CD4-positive, alpha-beta T cell (primary cell): ENCODE measurements around the gene STAB1. TPM values are rescaled to one million over a fixed set of nuclear protein-coding genes. Genes with fewer than 3 reads are reported as not detected.

Source experiments
- ATAC-seq: fragments of 200-7000 bp; cut with Tn5 transposase; one replicate; pipeline ENCODE4 v1.10.0; 2022; ENCODE audit warnings: mild to moderate bottlenecking; ENCODE audit not compliant: poor library complexity
- CTCF ChIA-PET: fragments of 350-600 bp; sonication (Branson Sonifier 250); formaldehyde crosslinking; loops from one replicate; lab custom pipeline; 2021; ENCODE audit warnings: antibody characterized with exemption, inconsistent platforms; lab: Charles Lee
- POLR2A ChIA-PET: fragments of 350-600 bp; sonication (Branson Sonifier 250); formaldehyde crosslinking; loops from one replicate; lab custom pipeline; 2021; ENCODE audit warnings: antibody characterized with exemption, inconsistent platforms; lab: Charles Lee
- DNase-seq, 14 experiments: peaks; one replicate each; pipeline ENCODE4 v3.0.0-alpha.2; 2013 to 2020; ENCODE audit warnings: mixed read lengths in 2 of 14
- H3K27ac ChIP-seq, 2 donors: one replicate each; pipeline versions ENCODE4 v1.5.1 to v1.7.0; 2013; ENCODE audit warnings: low read length in 2 of 2, low read depth in 1 of 2, mild to moderate bottlenecking in 1 of 2
- H3K27me3 ChIP-seq, 2 experiments: 1 replicate in 1 of 2; 2 replicates in 1 of 2; pipeline versions ENCODE4 v1.6.1 to v1.7.0; 2013; ENCODE audit warnings: low read length in 2 of 2, control low read depth in 1 of 2, mild to moderate bottlenecking in 1 of 2, moderate library complexity in 1 of 2; ENCODE audit not compliant: insufficient read depth in 2 of 2, control insufficient read depth in 1 of 2
- H3K36me3 ChIP-seq: one replicate; pipeline ENCODE4 v1.6.1; 2013; ENCODE audit warnings: low read length, control low read depth; ENCODE audit not compliant: insufficient read depth
- H3K4me1 ChIP-seq: one replicate; pipeline ENCODE4 v1.6.1; 2013; ENCODE audit warnings: low read length, control low read depth; ENCODE audit not compliant: insufficient read depth
- H3K4me3 ChIP-seq: one replicate; pipeline ENCODE4 v1.5.1; 2013; ENCODE audit warnings: mild to moderate bottlenecking, low read length, moderate library complexity
- H3K9me3 ChIP-seq, 2 experiments: 1 replicate in 1 of 2; 2 replicates in 1 of 2; pipeline versions ENCODE4 v1.6.1 to v1.7.0; 2013; ENCODE audit warnings: low read length in 2 of 2, mild to moderate bottlenecking in 2 of 2, control low read depth in 1 of 2, moderate library complexity in 1 of 2; ENCODE audit not compliant: control insufficient read depth in 1 of 2, insufficient read depth in 1 of 2
- H3K27ac Mint-ChIP-seq: one replicate; pipeline ENCODE4 v1.8.0; 2020; ENCODE audit warnings: mixed read lengths
- H3K27me3 Mint-ChIP-seq: one replicate; pipeline ENCODE4 v1.8.0; 2021; ENCODE audit warnings: mixed read lengths
- H3K36me3 Mint-ChIP-seq: one replicate; pipeline ENCODE4 v1.8.0; 2021; ENCODE audit warnings: low read depth, mixed read lengths
- H3K4me1 Mint-ChIP-seq: one replicate; pipeline ENCODE4 v1.8.0; 2021; ENCODE audit warnings: low read depth, mixed read lengths
- H3K4me3 Mint-ChIP-seq: one replicate; pipeline ENCODE4 v1.8.0; 2020; ENCODE audit warnings: mild to moderate bottlenecking, mixed read lengths
- H3K9me3 Mint-ChIP-seq: one replicate; pipeline ENCODE4 v1.8.0; 2020; ENCODE audit warnings: mixed read lengths
- intact Hi-C, 2 experiments: fragments of 100-400 bp; cut with DNase I in 1 of 2; cut with micrococcal nuclease in 1 of 2; formaldehyde crosslinking; loops; one replicate each; pipeline versions ENCODE4 v1.15.1 to v1.9.0; 2023 to 2025; cut with DNase I, micrococcal nuclease
- total RNA-seq, 174 experiments: library from RNA in 2 of 174; stranded (reverse) in 2 of 174; gene quantifications; one replicate each; pipeline ENCODE4 v1.2.3 and lab custom pipeline; 2021 to 2026
- TF ChIP-seq, protein P1 (sequence below): fragments of 200-600 bp; IDR thresholded peaks from one replicate; pipeline ENCODE4 v1.8.0; 2022; ENCODE audit warnings: antibody characterized with exemption, mild to moderate bottlenecking

STAB1 gene
- total RNA-seq, 2 experiments from 2014 or later: 1.5 to 2.5 TPM

GRCh38 chr3:52522651-52523251 is 27.6 kb downstream of the STAB1 start:
- no peak overlapping the region for H3K4me3 Mint-ChIP-seq
- TF ChIP-seq, protein P1, sequence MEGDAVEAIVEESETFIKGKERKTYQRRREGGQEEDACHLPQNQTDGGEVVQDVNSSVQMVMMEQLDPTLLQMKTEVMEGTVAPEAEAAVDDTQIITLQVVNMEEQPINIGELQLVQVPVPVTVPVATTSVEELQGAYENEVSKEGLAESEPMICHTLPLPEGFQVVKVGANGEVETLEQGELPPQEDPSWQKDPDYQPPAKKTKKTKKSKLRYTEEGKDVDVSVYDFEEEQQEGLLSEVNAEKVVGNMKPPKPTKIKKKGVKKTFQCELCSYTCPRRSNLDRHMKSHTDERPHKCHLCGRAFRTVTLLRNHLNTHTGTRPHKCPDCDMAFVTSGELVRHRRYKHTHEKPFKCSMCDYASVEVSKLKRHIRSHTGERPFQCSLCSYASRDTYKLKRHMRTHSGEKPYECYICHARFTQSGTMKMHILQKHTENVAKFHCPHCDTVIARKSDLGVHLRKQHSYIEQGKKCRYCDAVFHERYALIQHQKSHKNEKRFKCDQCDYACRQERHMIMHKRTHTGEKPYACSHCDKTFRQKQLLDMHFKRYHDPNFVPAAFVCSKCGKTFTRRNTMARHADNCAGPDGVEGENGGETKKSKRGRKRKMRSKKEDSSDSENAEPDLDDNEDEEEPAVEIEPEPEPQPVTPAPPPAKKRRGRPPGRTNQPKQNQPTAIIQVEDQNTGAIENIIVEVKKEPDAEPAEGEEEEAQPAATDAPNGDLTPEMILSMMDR: no peak

DNA sequence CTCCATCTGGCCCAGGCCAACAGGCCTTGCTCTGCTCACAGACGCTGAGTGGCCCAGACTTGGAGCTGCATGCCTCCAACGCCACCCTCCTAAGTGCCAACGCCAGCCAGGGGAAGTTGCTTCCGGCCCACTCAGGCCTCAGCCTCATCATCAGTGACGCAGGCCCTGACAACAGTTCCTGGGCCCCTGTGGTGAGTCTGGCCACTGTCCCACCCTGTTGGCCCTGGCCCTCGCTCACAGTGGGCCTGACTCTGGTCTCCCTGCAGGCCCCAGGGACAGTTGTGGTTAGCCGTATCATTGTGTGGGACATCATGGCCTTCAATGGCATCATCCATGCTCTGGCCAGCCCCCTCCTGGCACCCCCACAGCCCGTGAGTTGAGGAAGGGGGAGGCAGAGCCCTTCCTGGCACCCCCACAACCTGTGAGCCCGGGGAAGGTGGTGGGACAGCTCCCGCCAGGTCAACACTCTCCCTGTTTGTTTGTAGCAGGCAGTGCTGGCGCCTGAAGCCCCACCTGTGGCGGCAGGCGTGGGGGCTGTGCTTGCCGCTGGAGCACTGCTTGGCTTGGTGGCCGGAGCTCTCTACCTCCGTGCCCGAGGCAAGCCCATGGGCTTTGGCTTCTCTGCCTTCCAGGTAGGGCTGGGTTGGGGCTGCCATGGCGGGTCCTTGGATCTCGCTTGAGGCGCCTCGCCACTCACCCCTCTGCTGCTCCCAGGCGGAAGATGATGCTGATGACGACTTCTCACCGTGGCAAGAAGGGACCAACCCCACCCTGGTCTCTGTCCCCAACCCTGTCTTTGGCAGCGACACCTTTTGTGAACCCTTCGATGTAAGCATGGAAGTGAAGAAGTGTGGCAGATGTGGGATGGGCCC is 28.5 kb downstream of the STAB1 start:
- no peaks in the 10 kb centered on the region for H3K36me3 ChIP-seq
- Mint-ChIP-seq H3K27me3 (no peaks in the 10 kb centered on the region), H3K4me1 (no peaks in the 10 kb centered on the region), H3K9me3 (no peaks in the 10 kb centered on the region), H3K4me3 (no peak overlapping the region), H3K36me3 (no peaks in the 10 kb centered on the region), H3K27ac (no peak overlapping the region)
- CTCF ChIA-PET: no interaction called here
- H3K9me3 ChIP-seq: no peaks in the 10 kb centered on the region
- no peaks in the 10 kb centered on the region for H3K27me3 ChIP-seq
- H3K4me3 ChIP-seq: no peak overlapping the region
- DNase-seq (peak in 1 of 14 experiments; percentile 4), ATAC-seq (no peak)
- POLR2A ChIA-PET: no interaction called here
- intact Hi-C loops: no loop called here
- H3K4me1 ChIP-seq: no peaks in the 10 kb centered on the region
- TF ChIP-seq, protein P1: no peak
- H3K27ac ChIP-seq: no peak overlapping the region

More at GRCh38 chr3:52522651-52523251, 27.6 kb downstream of the STAB1 start:
- Histone ChIP-seq H3K27me3 (no peaks in the 10 kb centered on the region), H3K36me3 (no peaks in the 10 kb centered on the region), H3K4me1 (no peaks in the 10 kb centered on the region), H3K4me3 (no peak overlapping the region), H3K9me3 (no peaks in the 10 kb centered on the region), H3K27ac (no peak overlapping the region)
- ATAC-seq: no peak
- H3K4me1 Mint-ChIP-seq: no peaks in the 10 kb centered on the region
- no peak overlapping the region for H3K27ac Mint-ChIP-seq
- POLR2A ChIA-PET: no interaction called here
- intact Hi-C loops: no loop called here
- H3K9me3 Mint-ChIP-seq: no peaks in the 10 kb centered on the region
- H3K27me3 Mint-ChIP-seq: no peaks in the 10 kb centered on the region
- DNase-seq: no peak
- no peaks in the 10 kb centered on the region for H3K36me3 Mint-ChIP-seq
- CTCF ChIA-PET: no interaction called here

- no peaks in the 10 kb centered on the region for H3K27me3 Mint-ChIP-seq
- TF ChIP-seq, protein P1: no peak
- ChIA-PET POLR2A (no interaction called here), CTCF (no interaction called here)
- no peaks in the 10 kb centered on the region for H3K36me3 ChIP-seq
- no peaks in the 10 kb centered on the region for H3K27me3 ChIP-seq
- ATAC-seq (no peak), DNase-seq (peak in 1 of 14 experiments; percentile 2)
- H3K9me3 ChIP-seq: no peaks in the 10 kb centered on the region
- H3K4me3 ChIP-seq: no peak overlapping the region
- H3K4me1 Mint-ChIP-seq: no peaks in the 10 kb centered on the region
- no peak overlapping the region for H3K4me3 Mint-ChIP-seq
- no peak overlapping the region for H3K27ac Mint-ChIP-seq
- no peaks in the 10 kb centered on the region for H3K9me3 Mint-ChIP-seq
- intact Hi-C loops: no loop called here
- no peaks in the 10 kb centered on the region for H3K4me1 ChIP-seq
- no peak overlapping the region for H3K27ac ChIP-seq
- no peaks in the 10 kb centered on the region for H3K36me3 Mint-ChIP-seq
Observed at GRCh38 chr3:52524258-52524751, 29.2 kb downstream of the STAB1 start.
